GM18870 (cell line): ENCODE results near the gene CCSER2.
"Not testable (repeated sequence)": the region's sequence is repeated elsewhere in the genome, so short reads cannot be mapped to it uniquely, and the experiment has no call there.

Experiments used
- ATAC-seq: cut with Tn5 transposase; IDR thresholded peaks from one replicate; pipeline ENCODE4 v1.9.1; 2021; ENCODE audit warnings: moderate library complexity; ENCODE audit not compliant: unreplicated experiment

The CCSER2 gene

DNA sequence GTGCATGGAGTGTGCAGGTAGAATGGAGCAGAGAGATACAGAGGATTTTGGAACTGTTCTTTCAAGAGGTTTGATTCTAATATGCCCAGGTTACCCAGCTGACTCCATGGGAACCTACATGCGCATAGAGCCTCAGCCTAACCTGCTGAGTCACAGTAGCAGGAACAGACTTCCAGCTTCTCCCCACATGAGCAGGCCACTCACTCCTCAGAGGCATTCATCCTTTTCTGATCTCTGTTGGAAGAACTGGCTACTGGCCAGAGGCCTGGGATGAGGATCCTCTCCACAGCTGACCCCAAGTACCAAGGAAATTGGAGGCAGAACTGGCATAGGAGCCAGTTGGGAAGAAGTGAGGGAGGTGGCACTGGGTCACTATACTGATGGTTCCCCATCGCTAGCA is 17.9 kb upstream of the CCSER2 start:
- no peak for ATAC-seq

- ATAC-seq, result no peak
Measured at GRCh38 chr10:84311576-84311975, 16.8 kb upstream of the CCSER2 start.

GRCh38 chr10:84312816-84313215 is 15.6 kb upstream of the CCSER2 start:
- ATAC-seq, result no peak

DNA sequence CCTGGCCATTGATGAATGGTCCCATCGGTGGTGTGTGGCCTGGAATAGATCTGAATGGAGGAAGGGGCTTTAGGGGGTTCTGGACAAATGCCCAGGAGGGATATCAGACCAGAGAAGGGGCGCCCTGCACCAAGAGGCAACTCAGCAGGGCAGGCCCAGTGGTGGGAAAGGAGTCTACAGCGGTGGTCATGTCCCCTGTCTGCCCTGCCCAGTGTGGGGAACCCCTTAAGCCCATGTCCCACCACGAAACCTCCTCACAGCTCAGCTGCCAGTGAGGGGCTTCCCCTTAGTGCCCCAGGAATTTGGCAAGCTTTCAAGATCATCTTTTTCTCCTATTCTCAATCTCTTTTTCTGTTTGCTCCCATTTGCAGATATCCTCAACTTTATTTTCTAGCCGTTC is 14.1 kb upstream of the CCSER2 start:
- no peak for ATAC-seq

GRCh38 chr10:84317174-84317573 is 11.2 kb upstream of the CCSER2 start:
- ATAC-seq, result peak; percentile 88

DNA sequence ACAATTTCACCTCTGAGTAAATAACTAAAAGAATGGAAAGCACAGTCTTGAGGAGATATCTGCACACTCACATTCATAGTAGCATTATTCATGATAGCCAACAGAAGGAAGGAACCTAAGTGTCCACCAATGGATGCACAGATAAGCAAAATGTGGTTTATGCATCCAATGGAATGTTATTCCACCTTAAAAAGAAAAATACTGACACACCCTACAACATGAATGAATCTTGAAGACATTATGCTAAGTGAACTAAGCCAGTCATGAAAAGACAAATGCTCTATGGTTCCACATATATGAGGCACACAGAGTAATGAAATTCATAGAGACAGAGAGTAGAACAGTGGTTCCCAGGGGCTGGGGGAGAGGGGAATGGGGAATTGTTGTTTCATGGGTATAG is 6.5 kb upstream of the CCSER2 start:
- no peak for ATAC-seq

GRCh38 chr10:84323566-84323965 is 4.8 kb upstream of the CCSER2 start:
- ATAC-seq, result not testable (repeated sequence)

DNA sequence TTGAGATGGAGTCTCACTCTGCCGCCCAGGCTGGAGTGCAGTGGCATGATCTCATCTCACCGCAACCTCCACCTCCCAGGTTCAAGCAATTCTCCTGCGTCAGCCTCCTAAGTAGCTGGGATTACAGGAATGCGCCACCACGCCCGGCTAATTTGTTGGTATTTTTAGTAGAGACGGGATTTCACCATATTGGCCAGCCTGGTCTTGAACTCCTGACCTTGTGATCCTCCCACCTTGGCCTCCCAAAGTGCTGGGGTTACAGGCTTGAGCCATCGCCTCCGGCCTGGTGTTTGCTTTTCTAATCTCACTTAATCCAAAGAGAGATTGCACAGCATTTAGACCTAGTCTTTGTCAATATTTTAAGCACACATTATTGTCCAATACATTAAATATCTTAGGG is 1.4 kb upstream of the CCSER2 start:
- not testable (repeated sequence) for ATAC-seq

DNA sequence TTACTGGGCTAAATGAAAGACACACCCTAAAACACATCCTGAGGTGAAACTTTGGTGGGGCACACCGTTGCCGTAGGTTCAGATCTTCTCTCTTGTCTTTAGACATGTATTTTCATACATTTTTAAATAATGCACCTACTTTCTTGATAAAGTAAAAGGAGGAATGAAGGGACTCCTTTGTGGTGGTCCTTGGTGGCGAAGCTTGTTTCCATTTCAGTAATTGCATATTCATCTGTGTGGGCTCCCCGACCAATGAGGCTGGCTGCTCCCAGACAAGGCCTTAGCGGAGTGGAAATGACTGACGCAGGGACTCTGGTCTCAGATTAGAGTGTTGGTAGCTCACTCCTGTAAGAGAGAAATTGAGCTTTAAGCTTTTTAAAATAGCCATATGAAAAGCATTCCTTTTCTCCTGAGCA is 815 bp downstream of the CCSER2 start:
- peak; percentile 10 for ATAC-seq

DNA sequence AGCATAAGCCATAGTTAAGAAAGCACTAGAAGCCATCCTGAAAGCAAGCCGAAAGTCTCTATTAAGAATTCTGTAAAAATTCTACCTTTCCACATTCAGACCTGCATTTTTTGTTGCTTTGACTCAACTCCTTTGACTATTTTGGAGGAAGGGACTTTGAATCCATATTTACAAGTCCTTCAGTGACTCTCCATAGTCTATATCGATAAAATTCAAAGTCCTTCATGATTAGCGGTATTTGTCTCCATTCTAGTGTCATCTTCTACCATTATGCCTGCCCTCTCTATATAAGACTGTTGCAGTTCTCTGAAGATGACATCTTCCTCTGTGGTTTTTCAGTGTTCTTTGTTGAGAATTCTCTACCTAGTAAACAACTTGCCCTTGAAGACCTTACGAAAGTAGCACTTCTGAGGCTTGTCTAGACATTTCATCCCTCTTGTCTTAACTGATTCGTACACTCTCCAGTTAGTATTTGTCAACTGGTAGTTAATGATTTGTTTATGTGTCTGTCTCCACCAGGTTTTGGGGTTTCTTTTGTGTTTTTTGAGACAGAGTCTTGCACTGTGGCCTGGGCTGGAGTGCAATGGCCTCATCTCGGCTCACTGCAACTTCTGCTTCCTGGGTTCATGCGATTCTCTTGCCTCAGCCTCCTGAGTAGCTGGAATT is 1.7 kb downstream of the CCSER2 start:
- ATAC-seq, result peak; percentile 90

DNA sequence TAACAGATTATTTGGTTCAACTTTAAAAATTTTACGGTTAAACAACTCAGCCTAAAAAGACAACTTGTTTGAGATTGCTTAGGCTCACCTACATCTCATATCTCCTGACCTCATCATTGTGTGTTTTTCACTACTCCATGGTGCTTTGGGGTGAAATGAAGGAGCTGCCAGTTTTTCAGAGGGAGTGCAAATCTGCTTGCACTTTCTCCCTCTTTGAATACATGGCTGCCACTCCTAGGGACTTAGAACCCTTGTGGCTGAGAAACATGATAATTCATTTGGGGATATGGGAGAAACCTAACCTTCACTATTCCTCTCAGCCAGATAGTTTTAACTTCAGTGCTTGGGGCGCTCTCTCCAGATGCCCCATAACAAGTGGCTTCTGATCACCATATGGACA is 2.7 kb downstream of the CCSER2 start:
- ATAC-seq, result no peak

GRCh38 chr10:84333864-84334451 is 5.6 kb downstream of the CCSER2 start:
- peak; percentile 29 for ATAC-seq

DNA sequence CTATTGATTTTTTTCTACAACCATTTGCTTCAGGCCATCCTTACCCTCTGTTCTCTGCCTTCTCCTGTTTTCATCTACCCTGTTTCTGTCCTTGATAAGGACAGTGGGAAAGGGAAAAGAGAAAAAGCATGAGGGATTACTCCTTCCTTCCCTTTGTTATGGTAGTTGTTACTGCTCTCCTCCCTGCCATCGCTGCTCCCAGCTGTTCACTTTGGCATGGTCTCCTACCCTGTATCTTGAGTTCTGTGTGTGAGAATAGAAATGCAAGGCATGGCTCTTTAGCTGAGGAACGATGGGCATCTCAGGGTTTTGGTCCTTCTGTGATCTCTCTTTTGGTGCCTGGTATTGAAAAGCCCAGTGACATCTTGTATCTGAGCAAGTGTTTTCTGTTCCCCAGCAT is 6.4 kb downstream of the CCSER2 start:
- ATAC-seq, result no peak

DNA sequence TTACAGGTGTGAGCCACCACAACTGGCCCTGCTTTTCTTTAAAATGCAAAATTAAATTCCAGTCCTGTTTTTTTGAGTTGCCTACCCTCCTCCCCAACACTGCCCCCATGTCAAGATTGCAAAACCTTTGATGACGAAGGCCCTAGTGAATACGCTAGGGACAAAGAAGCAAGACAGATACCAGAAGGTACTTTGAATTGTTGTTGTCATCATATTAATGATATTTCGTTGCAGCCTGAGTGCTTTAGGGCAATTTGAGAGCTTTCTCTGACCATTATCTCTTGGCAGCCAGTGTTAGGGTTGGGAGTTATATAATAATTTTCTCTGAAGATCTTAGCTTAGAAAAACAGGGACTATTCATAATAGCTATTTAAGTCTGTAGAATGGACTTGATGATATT is 7.1 kb downstream of the CCSER2 start:
- no peak for ATAC-seq

- no peak for ATAC-seq
Measured at GRCh38 chr10:84336406-84337090, 8.2 kb downstream of the CCSER2 start.

GRCh38 chr10:84337199-84337598 is 8.8 kb downstream of the CCSER2 start:
- ATAC-seq, result no peak

GRCh38 chr10:84339025-84339424 is 10.6 kb downstream of the CCSER2 start:
- ATAC-seq, result no peak

DNA sequence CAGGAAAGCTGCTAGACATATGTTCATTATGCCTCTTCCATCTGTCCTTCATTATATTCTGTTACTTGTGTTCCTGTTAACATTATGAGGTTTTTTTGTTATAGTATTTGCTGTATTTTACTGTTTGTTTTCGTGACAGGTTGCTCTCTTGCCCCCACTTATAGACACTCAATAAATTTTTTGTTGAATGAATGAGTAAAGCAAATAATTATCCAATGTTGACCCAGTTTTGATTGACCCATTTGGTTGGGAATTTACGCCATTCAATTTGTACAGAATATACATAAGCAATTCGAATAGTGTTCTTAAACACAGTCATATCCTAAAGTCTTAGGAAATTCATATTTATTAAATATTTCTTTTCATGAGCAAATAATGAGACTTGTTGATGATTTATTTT is 11.8 kb downstream of the CCSER2 start:
- ATAC-seq, result no peak

- no peak for ATAC-seq
Measured at GRCh38 chr10:84340632-84341537, 12.5 kb downstream of the CCSER2 start.

DNA sequence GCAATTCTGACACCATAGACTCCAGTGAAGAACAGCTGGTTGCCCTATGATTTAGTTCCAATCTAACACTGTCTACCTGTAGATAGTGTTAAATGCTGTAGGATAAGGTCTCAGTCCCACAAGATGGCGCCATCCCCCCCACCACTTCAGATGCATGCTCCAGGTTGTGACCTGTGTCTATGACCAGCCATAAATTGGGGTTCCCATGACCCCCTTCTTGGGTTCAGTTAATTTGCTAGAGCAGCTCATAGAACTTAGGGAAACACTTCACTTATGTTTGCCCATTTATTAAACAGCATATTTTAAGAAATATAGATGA is 13.1 kb downstream of the CCSER2 start:
- no peak for ATAC-seq

DNA sequence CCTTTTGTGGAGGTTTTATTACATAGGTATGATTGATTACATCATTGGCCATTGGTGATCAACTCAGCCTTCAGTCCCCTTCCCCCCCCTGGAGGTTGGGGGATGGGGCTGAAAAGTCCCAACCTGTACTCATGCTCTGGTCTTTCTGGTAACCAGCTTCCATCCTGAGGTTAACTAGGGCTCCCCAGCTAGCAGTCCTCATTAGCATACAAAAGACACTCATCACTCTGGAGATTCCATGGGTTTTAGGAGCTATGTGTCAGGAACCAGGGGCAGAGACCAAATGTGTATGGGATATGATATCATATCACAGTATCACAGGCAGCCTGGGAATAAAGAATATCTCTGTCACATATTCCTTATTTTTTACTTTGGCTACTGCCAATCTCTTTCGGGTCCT is 13.6 kb downstream of the CCSER2 start:
- ATAC-seq, result no peak

DNA sequence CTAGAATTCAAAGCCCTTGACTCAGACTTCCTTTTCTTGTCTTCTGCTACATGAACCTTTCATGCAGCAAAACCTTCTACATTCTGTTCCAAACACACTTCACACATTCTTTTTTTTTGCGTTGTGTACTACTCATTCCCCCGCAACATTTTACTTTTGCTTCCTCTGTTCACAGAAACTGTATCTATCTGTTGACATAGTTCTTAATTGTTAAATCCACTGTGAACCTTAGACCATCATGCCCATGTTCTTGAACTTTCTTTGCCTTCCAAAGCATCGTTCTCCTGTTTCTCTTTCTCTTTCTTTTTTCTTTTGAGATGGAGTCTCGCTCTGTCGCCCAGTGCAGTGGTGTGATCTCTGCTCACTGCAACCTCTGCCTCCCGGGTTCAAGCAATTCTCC is 14.2 kb downstream of the CCSER2 start:
- ATAC-seq, result no peak
